ENCODE data around the gene MEST. TPM values are rescaled to one million over a fixed set of nuclear protein-coding genes. Genes with fewer than 3 reads are reported as not detected.

The MEST gene
- total and polyA plus RNA-seq, 2 donors (not counting 1 experiment from before 2014, with no cell fraction given): 38.8 to 382 TPM

DNA sequence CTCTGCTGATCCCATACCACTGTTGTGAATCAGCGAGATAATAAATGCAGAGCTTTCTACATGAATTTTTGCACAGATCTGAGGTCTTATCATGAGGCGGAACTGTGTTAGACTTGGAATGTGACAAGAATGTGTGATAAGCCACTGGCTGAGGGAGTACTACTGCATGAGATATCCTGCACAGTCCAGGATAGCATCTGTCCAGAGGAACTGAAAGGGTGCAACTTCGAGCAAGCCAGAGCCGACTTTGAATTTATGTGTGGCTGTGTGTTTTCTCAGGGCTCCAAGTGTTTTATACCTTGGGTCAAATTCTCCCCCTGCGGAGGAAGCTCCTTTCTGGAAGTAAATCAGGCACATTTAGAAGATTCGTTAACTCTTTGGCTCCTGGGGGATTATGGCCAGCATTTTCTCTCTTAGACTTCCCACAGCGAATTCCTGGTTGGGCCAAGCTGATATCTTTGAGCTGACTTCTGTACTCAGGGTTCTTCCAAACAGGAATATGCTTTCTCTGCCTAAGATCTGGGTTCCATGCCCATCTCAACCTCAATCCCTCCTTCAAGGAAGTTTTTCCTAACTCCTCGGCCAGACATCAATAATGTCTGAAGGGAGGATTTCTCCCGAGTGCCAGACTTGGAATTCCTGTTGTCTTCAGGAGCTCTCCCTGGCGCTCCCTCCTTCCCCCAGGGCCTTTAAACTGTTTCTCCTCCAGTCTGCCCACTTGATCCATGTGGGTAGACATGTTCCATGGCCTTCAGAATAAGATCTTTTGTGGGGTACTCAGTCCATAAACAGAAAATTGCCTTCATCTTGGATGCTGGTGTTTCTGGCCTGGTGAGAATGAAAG, 2.5 kb upstream of the MEST start:
- Histone ChIP-seq H3K27ac (ENCODE audit: insufficient read depth, low read length) (peak overlapping the region; percentile 23), H3K4me3 (replicated peaks in 1 of 4; ENCODE audit: control extremely low read depth in 1 of 4, insufficient read depth in 1 of 4, low read depth in 3 of 4, low read length in 4 of 4) (no peak overlapping the region), H3K9ac (ENCODE audit: insufficient read depth, low read length) (no peak overlapping the region), H3K27me3 (ENCODE audit: control insufficient read depth, insufficient read depth, low read length) (no peaks in the 10 kb centered on the region), H3K4me2 (ENCODE audit: extremely low read depth, insufficient read depth, low read length) (peak overlapping the region; percentile 51), H3K4me1 (ENCODE audit: control insufficient read depth, extremely low read depth, insufficient read depth, low read length) (peaks cover 4% of the 10 kb centered on the region), H2AFZ (ENCODE audit: low read length) (no peak overlapping the region), H3K79me2 (ENCODE audit: control insufficient read depth, insufficient read depth, low read length) (peaks cover 18% of the 10 kb centered on the region), H4K20me1 (ENCODE audit: control insufficient read depth, extremely low read depth, insufficient read depth, low read length) (no peaks in the 10 kb centered on the region), H3K36me3 (ENCODE audit: control insufficient read depth, insufficient read depth, low read length) (no peaks in the 10 kb centered on the region), H3K9me3 (ENCODE audit: control insufficient read depth, insufficient read depth, low read depth, low read length) (no peaks in the 10 kb centered on the region)
- peak; percentile 43 to 99 for DNase-seq (ENCODE audit: low read depth in 2 of 2)
- TF ChIP-seq, protein P1, sequence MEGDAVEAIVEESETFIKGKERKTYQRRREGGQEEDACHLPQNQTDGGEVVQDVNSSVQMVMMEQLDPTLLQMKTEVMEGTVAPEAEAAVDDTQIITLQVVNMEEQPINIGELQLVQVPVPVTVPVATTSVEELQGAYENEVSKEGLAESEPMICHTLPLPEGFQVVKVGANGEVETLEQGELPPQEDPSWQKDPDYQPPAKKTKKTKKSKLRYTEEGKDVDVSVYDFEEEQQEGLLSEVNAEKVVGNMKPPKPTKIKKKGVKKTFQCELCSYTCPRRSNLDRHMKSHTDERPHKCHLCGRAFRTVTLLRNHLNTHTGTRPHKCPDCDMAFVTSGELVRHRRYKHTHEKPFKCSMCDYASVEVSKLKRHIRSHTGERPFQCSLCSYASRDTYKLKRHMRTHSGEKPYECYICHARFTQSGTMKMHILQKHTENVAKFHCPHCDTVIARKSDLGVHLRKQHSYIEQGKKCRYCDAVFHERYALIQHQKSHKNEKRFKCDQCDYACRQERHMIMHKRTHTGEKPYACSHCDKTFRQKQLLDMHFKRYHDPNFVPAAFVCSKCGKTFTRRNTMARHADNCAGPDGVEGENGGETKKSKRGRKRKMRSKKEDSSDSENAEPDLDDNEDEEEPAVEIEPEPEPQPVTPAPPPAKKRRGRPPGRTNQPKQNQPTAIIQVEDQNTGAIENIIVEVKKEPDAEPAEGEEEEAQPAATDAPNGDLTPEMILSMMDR (conservative IDR thresholded peaks at IDR 0.05 in 1 of 2, IDR thresholded peaks at IDR 0.05 in 1 of 2; ENCODE audit: low read depth in 1 of 2, low read length in 2 of 2): no peak
- TF ChIP-seq EZH2 (IDR thresholded peaks at IDR 0.05; ENCODE audit: low read length, missing control alignments): no peak

DNA sequence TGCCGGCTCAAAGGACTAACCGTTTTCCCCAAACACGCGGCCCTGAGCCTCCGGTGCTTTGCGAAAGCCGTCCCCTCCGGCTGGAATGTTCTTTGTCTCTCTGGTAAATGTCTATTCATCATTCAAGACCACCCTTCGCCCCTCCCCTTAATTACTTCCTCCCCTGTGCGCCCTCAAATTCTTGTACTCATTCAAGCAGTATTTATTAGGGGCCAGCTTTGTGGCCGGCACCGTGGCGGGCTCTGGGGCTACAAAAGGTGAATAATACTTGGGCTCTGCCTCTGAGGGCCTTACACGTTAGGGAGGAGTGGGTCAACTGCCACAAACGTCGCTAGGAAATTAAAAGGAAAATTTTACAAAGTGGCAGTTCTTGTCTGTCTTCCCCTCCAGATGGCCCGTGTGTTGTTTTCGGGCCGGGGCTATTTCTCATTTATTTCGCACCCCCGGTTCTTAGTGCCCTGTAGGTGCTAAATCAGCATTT, 1.5 kb upstream of the MEST start:
- no peaks in the 10 kb centered on the region for H4K20me1 ChIP-seq (ENCODE audit: control insufficient read depth, extremely low read depth, insufficient read depth, low read length)
- DNase-seq (ENCODE audit: low read depth in 2 of 2): peak; percentile 9 to 61
- H3K27ac ChIP-seq (ENCODE audit: insufficient read depth, low read length): peak overlapping the region; percentile 20
- H3K27me3 ChIP-seq (ENCODE audit: control insufficient read depth, insufficient read depth, low read length): no peaks in the 10 kb centered on the region
- no peak overlapping the region for H2AFZ ChIP-seq (ENCODE audit: low read length)
- H3K4me1 ChIP-seq (ENCODE audit: control insufficient read depth, extremely low read depth, insufficient read depth, low read length): peaks cover 4% of the 10 kb centered on the region
- TF ChIP-seq EZH2 (IDR thresholded peaks at IDR 0.05; ENCODE audit: low read length, missing control alignments): no peak
- TF ChIP-seq, protein P1 (conservative IDR thresholded peaks at IDR 0.05 in 1 of 2, IDR thresholded peaks at IDR 0.05 in 1 of 2; ENCODE audit: low read depth in 1 of 2, low read length in 2 of 2): no peak
- peak overlapping the region in 2 of 4 experiments; percentile 8 to 17 for H3K4me3 ChIP-seq (replicated peaks in 1 of 4; ENCODE audit: control extremely low read depth in 1 of 4, insufficient read depth in 1 of 4, low read depth in 3 of 4, low read length in 4 of 4)
- peak overlapping the region; percentile 30 for H3K4me2 ChIP-seq (ENCODE audit: extremely low read depth, insufficient read depth, low read length)
- no peaks in the 10 kb centered on the region for H3K36me3 ChIP-seq (ENCODE audit: control insufficient read depth, insufficient read depth, low read length)
- H3K9ac ChIP-seq (ENCODE audit: insufficient read depth, low read length): no peak overlapping the region
- no peaks in the 10 kb centered on the region for H3K9me3 ChIP-seq (ENCODE audit: control insufficient read depth, insufficient read depth, low read depth, low read length)
- peaks cover 26% of the 10 kb centered on the region for H3K79me2 ChIP-seq (ENCODE audit: control insufficient read depth, insufficient read depth, low read length)

DNA sequence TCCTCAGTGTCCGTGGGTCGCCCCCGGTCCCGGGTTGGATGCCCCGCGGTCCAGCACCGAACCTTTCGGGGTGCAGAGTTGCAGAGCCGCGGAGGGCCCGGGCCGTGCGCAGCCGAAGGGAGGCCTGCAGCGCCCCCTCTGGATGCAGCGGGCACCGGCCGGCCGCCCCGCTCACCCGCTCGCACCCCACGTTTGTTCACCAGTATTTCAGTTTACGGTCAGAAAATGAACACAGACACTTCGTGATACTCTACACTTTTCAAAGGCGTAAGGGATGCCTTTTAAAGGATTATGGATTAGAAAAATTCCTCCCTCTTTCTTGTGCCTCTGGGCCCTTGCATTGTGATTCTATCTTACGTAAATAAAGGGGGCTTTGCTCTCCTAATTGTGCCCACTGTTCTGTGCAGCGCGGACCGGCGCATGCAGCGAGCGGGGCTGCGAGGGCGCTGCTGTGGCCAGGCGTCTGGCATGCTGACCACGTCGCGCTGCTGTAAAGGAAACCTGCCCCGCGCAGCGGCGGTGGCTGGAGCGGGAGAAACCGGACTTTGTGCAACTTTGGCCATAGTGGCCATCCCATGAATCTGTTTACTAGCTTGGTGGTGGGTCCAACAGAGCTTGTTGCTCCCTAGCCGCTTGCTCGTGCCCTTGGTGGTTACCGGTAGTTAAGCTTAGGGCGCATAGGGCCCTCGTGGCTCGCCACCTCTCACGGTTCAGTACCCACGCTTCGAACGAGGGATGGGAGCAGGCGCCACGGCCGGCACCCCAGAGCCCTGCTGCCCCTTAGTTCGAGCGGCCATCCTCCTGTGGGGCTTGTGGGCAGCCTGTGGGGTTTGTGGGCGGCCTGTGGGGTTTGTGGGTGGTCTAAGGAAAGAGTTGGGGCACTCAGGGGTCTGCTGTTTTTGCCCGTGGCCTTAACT, 739 bp upstream of the MEST start:
- peaks cover 4% of the 10 kb centered on the region for H3K4me1 ChIP-seq (ENCODE audit: control insufficient read depth, extremely low read depth, insufficient read depth, low read length)
- peak; percentile 50 to 54 for DNase-seq (ENCODE audit: low read depth in 2 of 2)

More for the DNA sequence above, 739 bp upstream of the MEST start:
- Histone ChIP-seq H3K36me3 (ENCODE audit: control insufficient read depth, insufficient read depth, low read length) (no peaks in the 10 kb centered on the region), H3K4me2 (ENCODE audit: extremely low read depth, insufficient read depth, low read length) (peak overlapping the region; percentile 73), H3K9ac (ENCODE audit: insufficient read depth, low read length) (peak overlapping the region; percentile 40), H4K20me1 (ENCODE audit: control insufficient read depth, extremely low read depth, insufficient read depth, low read length) (no peaks in the 10 kb centered on the region), H2AFZ (ENCODE audit: low read length) (peak overlapping the region; percentile 58), H3K79me2 (ENCODE audit: control insufficient read depth, insufficient read depth, low read length) (peaks cover 28% of the 10 kb centered on the region), H3K9me3 (ENCODE audit: control insufficient read depth, insufficient read depth, low read depth, low read length) (no peaks in the 10 kb centered on the region), H3K27ac (ENCODE audit: insufficient read depth, low read length) (peak overlapping the region; percentile 49), H3K27me3 (ENCODE audit: control insufficient read depth, insufficient read depth, low read length) (no peaks in the 10 kb centered on the region), H3K4me3 (replicated peaks in 1 of 4; ENCODE audit: control extremely low read depth in 1 of 4, insufficient read depth in 1 of 4, low read depth in 3 of 4, low read length in 4 of 4) (peak overlapping the region; percentile 24 to 64 (median 34))
- TF ChIP-seq, protein P1 (conservative IDR thresholded peaks at IDR 0.05 in 1 of 2, IDR thresholded peaks at IDR 0.05 in 1 of 2; ENCODE audit: low read depth in 1 of 2, low read length in 2 of 2): peak in 1 of 2 donors; percentile 46
- no peak for TF ChIP-seq EZH2 (IDR thresholded peaks at IDR 0.05; ENCODE audit: low read length, missing control alignments)
